ENCODE measurements around the gene GNG4. TPM values are rescaled to one million over a fixed set of nuclear protein-coding genes. Genes with fewer than 3 reads are reported as not detected.

Gene GNG4
- total RNA-seq, 6 donors from 2014 or later: 0.20 TPM; not detected in 5

GRCh38 chr1:235610157-235610556 is 39.4 kb downstream of the GNG4 start:
- H3K27me3 ChIP-seq: no peaks in the 10 kb centered on the region
- ATAC-seq (ENCODE audit: low FRiP score in 2 of 2): no peak
- 83 to 87% methylated on average over 6 of the region's 6 CpGs for WGBS, 2 donors
- H3K9me3 ChIP-seq: no peaks in the 10 kb centered on the region
- H3K4me3 ChIP-seq: no peak overlapping the region
- TF ChIP-seq CTCF (IDR thresholded peaks at IDR 0.05): no peak
- no peak for TF ChIP-seq POLR2AphosphoS5 (IDR thresholded peaks at IDR 0.05)
- no peak for TF ChIP-seq EP300 (IDR thresholded peaks at IDR 0.05)
- TF ChIP-seq POLR2A (IDR thresholded peaks at IDR 0.05): no peak
- no peak overlapping the region for H3K27ac ChIP-seq
- no peaks in the 10 kb centered on the region for H3K36me3 ChIP-seq
- H3K4me1 ChIP-seq: no peaks in the 10 kb centered on the region
- no peak for DNase-seq

- DNase-seq: no peak
- no peak overlapping the region for H3K4me3 ChIP-seq
- WGBS, 2 donors: 51 to 53% methylated on average over 3 of the region's 3 CpGs
- no peaks in the 10 kb centered on the region for H3K9me3 ChIP-seq
- H3K27ac ChIP-seq: no peak overlapping the region
- no peaks in the 10 kb centered on the region for H3K4me1 ChIP-seq
- no peak for ATAC-seq (ENCODE audit: low FRiP score in 2 of 2)
- TF ChIP-seq POLR2AphosphoS5 (IDR thresholded peaks at IDR 0.05): no peak
- TF ChIP-seq CTCF (IDR thresholded peaks at IDR 0.05): no peak
- TF ChIP-seq EP300 (IDR thresholded peaks at IDR 0.05): no peak
- TF ChIP-seq POLR2A (IDR thresholded peaks at IDR 0.05): no peak
- no peaks in the 10 kb centered on the region for H3K27me3 ChIP-seq
- no peaks in the 10 kb centered on the region for H3K36me3 ChIP-seq
These were observed 41.3 kb downstream of the GNG4 start for GRCh38 chr1:235608278-235608677.

DNA sequence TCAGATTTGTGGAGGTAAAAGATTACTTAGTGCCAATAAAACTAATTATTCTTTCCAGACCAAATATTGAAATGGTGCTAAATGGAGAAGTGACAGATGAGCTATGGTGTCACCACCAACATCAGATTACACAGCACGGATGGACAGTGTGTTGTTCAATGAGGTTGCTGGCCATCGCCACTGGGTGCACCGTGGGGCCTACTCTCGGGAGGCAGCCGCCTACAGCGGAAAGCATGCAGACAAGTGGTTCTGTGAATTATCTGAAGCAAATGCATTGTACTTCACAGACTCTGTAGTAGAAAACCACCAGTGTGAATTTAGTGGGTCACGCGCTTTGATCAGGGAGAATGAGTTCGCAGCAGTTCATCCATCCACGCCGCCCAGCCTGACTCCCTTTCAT is 42.3 kb downstream of the GNG4 start:
- DNase-seq (no peak), ATAC-seq (ENCODE audit: low FRiP score in 2 of 2) (no peak)
- no peaks in the 10 kb centered on the region for H3K9me3 ChIP-seq
- WGBS, 2 donors: 86 to 94% methylated on average over 11 of the region's 11 CpGs
- no peak overlapping the region for H3K27ac ChIP-seq
- H3K36me3 ChIP-seq: no peaks in the 10 kb centered on the region
- no peak for TF ChIP-seq EP300 (IDR thresholded peaks at IDR 0.05)
- TF ChIP-seq POLR2AphosphoS5 (IDR thresholded peaks at IDR 0.05): no peak
- no peak overlapping the region for H3K4me3 ChIP-seq
- no peaks in the 10 kb centered on the region for H3K4me1 ChIP-seq
- H3K27me3 ChIP-seq: no peaks in the 10 kb centered on the region

- no peak for ATAC-seq (ENCODE audit: low FRiP score in 2 of 2)
- H3K27me3 ChIP-seq: no peaks in the 10 kb centered on the region
- no peak for DNase-seq
- H3K36me3 ChIP-seq: no peaks in the 10 kb centered on the region
- H3K9me3 ChIP-seq: no peaks in the 10 kb centered on the region
- H3K27ac ChIP-seq: no peak overlapping the region
- H3K4me1 ChIP-seq: no peaks in the 10 kb centered on the region
- H3K4me3 ChIP-seq: no peak overlapping the region
- 78 to 86% methylated on average over 5 of the region's 5 CpGs for WGBS, 2 donors
- TF ChIP-seq POLR2AphosphoS5 (IDR thresholded peaks at IDR 0.05) (no peak), CTCF (IDR thresholded peaks at IDR 0.05) (peak in 2 of 6 experiments; percentile 9 to 13), POLR2A (IDR thresholded peaks at IDR 0.05) (no peak)
These were observed 48.5 kb downstream of the GNG4 start for GRCh38 chr1:235601104-235601503.

GRCh38 chr1:235599536-235599935 is 50.0 kb downstream of the GNG4 start:
- H3K27me3 ChIP-seq: no peaks in the 10 kb centered on the region
- TF ChIP-seq POLR2A (IDR thresholded peaks at IDR 0.05) (no peak), CTCF (IDR thresholded peaks at IDR 0.05) (no peak), POLR2AphosphoS5 (IDR thresholded peaks at IDR 0.05) (no peak), EP300 (IDR thresholded peaks at IDR 0.05) (no peak)
- no peak overlapping the region for H3K27ac ChIP-seq
- no peaks in the 10 kb centered on the region for H3K4me1 ChIP-seq
- 83 to 90% methylated on average over 5 of the region's 5 CpGs for WGBS, 2 donors
- H3K9me3 ChIP-seq: no peaks in the 10 kb centered on the region
- H3K4me3 ChIP-seq: no peak overlapping the region
- no peak for DNase-seq
- H3K36me3 ChIP-seq: no peaks in the 10 kb centered on the region
- no peak for ATAC-seq (ENCODE audit: low FRiP score in 2 of 2)
